ENCODE measurements around the gene HIPK2. TPM values are rescaled to one million over a fixed set of nuclear protein-coding genes. Genes with fewer than 3 reads are reported as not detected.

The HIPK2 gene
- polyA plus RNA-seq, 3 donors = 1.6 to 12.1 (median 3.0) TPM

DNA sequence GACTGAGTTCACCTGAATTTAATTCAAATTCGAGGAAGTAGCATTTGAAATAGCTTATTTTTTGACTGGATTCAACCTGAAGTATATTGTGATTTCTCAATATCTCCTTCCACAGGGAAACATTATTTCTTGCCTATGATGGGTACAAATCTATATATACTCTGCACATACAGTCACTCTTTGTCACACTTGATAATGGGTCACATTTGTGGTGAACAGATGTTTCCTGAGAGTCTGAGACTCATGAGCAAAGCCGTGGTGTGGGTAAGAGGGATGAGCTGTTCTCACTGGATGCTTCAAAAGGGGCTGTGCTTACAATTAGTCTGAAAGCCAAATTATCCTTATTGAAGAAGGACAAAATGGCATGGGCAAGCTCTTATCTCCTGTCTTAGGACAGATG lies 33.3 kb upstream of the HIPK2 start:
- DNase-seq = peak in 1 of 3 donors; percentile 12
- H2AFZ ChIP-seq (ENCODE audit: insufficient read depth, low read depth, low read length, poor library complexity, severe bottlenecking) = no peak overlapping the region
- H3K27me3 ChIP-seq (ENCODE audit: control insufficient read depth in 2 of 2, insufficient read depth in 2 of 2, low read length in 2 of 2) = no peaks in the 10 kb centered on the region
- H3K36me3 ChIP-seq (replicated peaks in 1 of 2; ENCODE audit: control insufficient read depth in 1 of 2, insufficient read depth in 2 of 2, low read length in 2 of 2) = no peaks in the 10 kb centered on the region
- Mint-ChIP-seq H3K9me3 (peaks cover 4 to 8% (median 6%) of the 10 kb centered on the region in 7 donors), H3K36me3 (peaks cover 0 to 2% of the 10 kb centered on the region in 2 donors), H3K4me1 (peaks cover 4% of the 10 kb centered on the region), H3K27me3 (ENCODE audit: low read depth in 3 of 3) (peaks cover 2 to 11% (median 8%) of the 10 kb centered on the region in 3 donors), H3K27ac (no peak overlapping the region), H3K4me3 (no peak overlapping the region)
- intact Hi-C loops (cut with micrococcal nuclease) = no loop called here
- no peaks in the 10 kb centered on the region for H3K79me2 ChIP-seq (ENCODE audit: insufficient read depth, low read length)
- H3K4me3 ChIP-seq (replicated peaks in 1 of 3; ENCODE audit: low read depth in 2 of 3, low read length in 3 of 3) = no peak overlapping the region
- peaks cover 0 to 6% of the 10 kb centered on the region in 2 donors for H3K9me3 ChIP-seq (replicated peaks in 1 of 2; ENCODE audit: control insufficient read depth in 1 of 2, insufficient read depth in 1 of 2, low read length in 2 of 2)
- no peak for TF ChIP-seq CTCF (IDR thresholded peaks at IDR 0.05)
- H4K20me1 ChIP-seq (ENCODE audit: insufficient read depth, low read length) = no peaks in the 10 kb centered on the region
- no peaks in the 10 kb centered on the region for H3K4me1 ChIP-seq (ENCODE audit: control insufficient read depth in 1 of 2, insufficient read depth in 2 of 2, low read length in 2 of 2)
- no peak overlapping the region for H3K27ac ChIP-seq (ENCODE audit: low read depth in 1 of 2, low read length in 2 of 2)
- H3K4me2 ChIP-seq (replicated peaks; ENCODE audit: extremely low read depth, low read length, poor library complexity, severe bottlenecking) = no peak overlapping the region
- no peak overlapping the region for H3K9ac ChIP-seq (ENCODE audit: insufficient read depth, low read length, poor library complexity, severe bottlenecking)
- WGBS (ENCODE audit: insufficient coverage) = 0% methylated on average over 1 of the region's 2 CpGs

DNA sequence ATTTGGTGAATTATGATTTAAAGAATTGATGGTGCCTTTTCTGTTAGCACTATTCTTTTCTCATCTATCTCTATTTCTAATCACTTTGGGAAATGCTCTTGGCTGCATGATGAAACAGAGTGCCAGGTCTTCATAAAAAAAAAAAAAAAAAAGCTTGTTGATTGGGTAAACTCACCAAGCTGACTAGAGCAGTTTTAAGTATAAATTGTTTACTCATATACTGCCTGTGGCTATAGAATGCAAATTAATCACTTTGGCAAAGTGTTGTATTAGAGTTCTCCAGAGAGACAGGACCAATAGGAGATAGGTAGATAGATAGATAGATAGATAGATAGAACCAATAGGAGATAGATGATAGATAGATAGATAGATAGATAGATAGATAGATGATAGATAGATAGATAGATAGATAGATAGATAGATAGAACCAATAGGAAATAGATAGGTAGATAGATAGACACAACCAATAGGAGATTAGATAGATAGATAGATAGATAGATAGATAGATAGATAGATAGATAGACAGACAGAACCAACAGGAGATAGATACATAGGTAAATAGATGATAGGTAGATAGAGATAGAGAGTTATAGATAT lies 31.1 kb upstream of the HIPK2 start:
- H3K27ac Mint-ChIP-seq = no peak overlapping the region
- intact Hi-C loops (cut with micrococcal nuclease) = no loop called here

More for the DNA sequence above, 31.1 kb upstream of the HIPK2 start:
- Mint-ChIP-seq H3K9me3 (peaks cover 0 to 7% (median 2%) of the 10 kb centered on the region in 7 donors), H3K4me3 (no peak overlapping the region), H3K4me1 (peaks cover 4% of the 10 kb centered on the region), H3K27me3 (ENCODE audit: low read depth in 3 of 3) (peaks cover 2 to 8% (median 7%) of the 10 kb centered on the region in 3 donors), H3K36me3 (no peaks in the 10 kb centered on the region)
- Histone ChIP-seq H3K27ac (ENCODE audit: low read depth in 1 of 2, low read length in 2 of 2) (no peak overlapping the region), H3K27me3 (ENCODE audit: control insufficient read depth in 2 of 2, insufficient read depth in 2 of 2, low read length in 2 of 2) (no peaks in the 10 kb centered on the region), H3K79me2 (ENCODE audit: insufficient read depth, low read length) (no peaks in the 10 kb centered on the region), H3K4me3 (replicated peaks in 1 of 3; ENCODE audit: low read depth in 2 of 3, low read length in 3 of 3) (no peak overlapping the region), H3K4me1 (ENCODE audit: control insufficient read depth in 1 of 2, insufficient read depth in 2 of 2, low read length in 2 of 2) (no peaks in the 10 kb centered on the region), H3K4me2 (replicated peaks; ENCODE audit: extremely low read depth, low read length, poor library complexity, severe bottlenecking) (no peak overlapping the region), H4K20me1 (ENCODE audit: insufficient read depth, low read length) (no peaks in the 10 kb centered on the region), H2AFZ (ENCODE audit: insufficient read depth, low read depth, low read length, poor library complexity, severe bottlenecking) (no peak overlapping the region), H3K36me3 (replicated peaks in 1 of 2; ENCODE audit: control insufficient read depth in 1 of 2, insufficient read depth in 2 of 2, low read length in 2 of 2) (no peaks in the 10 kb centered on the region), H3K9me3 (replicated peaks in 1 of 2; ENCODE audit: control insufficient read depth in 1 of 2, insufficient read depth in 1 of 2, low read length in 2 of 2) (peaks cover 0 to 8% of the 10 kb centered on the region in 2 donors), H3K9ac (ENCODE audit: insufficient read depth, low read length, poor library complexity, severe bottlenecking) (no peak overlapping the region)
- no peak for DNase-seq
- no peak for TF ChIP-seq CTCF (IDR thresholded peaks at IDR 0.05)

Data from CD14-positive monocyte (primary cell).